Uterus (tissue), 4 donors: ENCODE data around the gene ABHD4. TPM values are rescaled to one million over a fixed set of nuclear protein-coding genes. Genes with fewer than 3 reads are reported as not detected.
"Not testable (repeated sequence)": the region's sequence is repeated elsewhere in the genome, so short reads cannot be mapped to it uniquely, and the experiment has no call there.

ENCODE experiments used
- DNase-seq, 2 donors: peaks; one replicate each; pipeline ENCODE4 v3.0.0-alpha.2; 2019 to 2020
- H3K27ac ChIP-seq, 2 donors: fragments of 200-600 bp; sonication (generic); 1 replicate in 1 of 2; 2 replicates in 1 of 2; pipeline ENCODE4 v1.5.1; 2016 to 2018
- H3K27me3 ChIP-seq, 2 donors: fragments of 200-600 bp; sonication (generic); one replicate each; pipeline ENCODE4 v1.5.1; 2018 to 2019; ENCODE audit warnings: control low read depth in 1 of 2
- H3K36me3 ChIP-seq, 2 donors: fragments of 200-600 bp; sonication (generic); one replicate each; pipeline ENCODE4 v1.5.1; 2019; ENCODE audit warnings: control low read depth in 1 of 2
- H3K4me1 ChIP-seq, 2 donors: fragments of 200-600 bp; sonication (generic); one replicate each; pipeline ENCODE4 v1.5.1; 2018 to 2019; ENCODE audit warnings: control low read depth in 1 of 2
- H3K4me3 ChIP-seq, 2 donors: fragments of 200-600 bp; sonication (generic); 1 replicate in 1 of 2; 2 replicates in 1 of 2; pipeline ENCODE4 v1.5.1; 2018 to 2019; ENCODE audit warnings: mild to moderate bottlenecking in 1 of 2
- H3K9me3 ChIP-seq, 2 donors: fragments of 200-600 bp; sonication (generic); one replicate each; pipeline ENCODE4 v1.5.1; 2019; ENCODE audit warnings: control low read depth in 1 of 2
- CTCF ChIP-seq, 4 experiments: fragments of 200-600 bp in 2 of 4; fragments of 450-650 bp in 2 of 4; sonication (generic) in 2 of 4; IDR thresholded peaks; one replicate each; pipeline ENCODE4 v1.5.1; 2016 to 2019; ENCODE audit warnings: antibody characterized with exemption in 4 of 4, mild to moderate bottlenecking in 2 of 4, moderate library complexity in 1 of 4
- POLR2A ChIP-seq, 2 donors: fragments of 450-650 bp; IDR thresholded peaks; one replicate each; pipeline ENCODE4 v1.6.1; 2016; ENCODE audit warnings: antibody characterized with exemption in 2 of 2, mild to moderate bottlenecking in 1 of 2, moderate library complexity in 1 of 2
- intact Hi-C: fragments of 100-400 bp; cut with DNase I; formaldehyde crosslinking; loops from one replicate; pipeline ENCODE4 v1.15.1; 2023; ENCODE audit warnings: low total_unique reads
- total RNA-seq, 4 donors: library from RNA; depleted of rRNA in 3 of 4; stranded (reverse); fragments of >200 nt in 3 of 4; gene quantifications; one replicate each; pipeline versions ENCODE4 v1.1.0 to v1.2.4, GENCODE V29; 2014 to 2023
- donor health status: DM: yes; HTN: yes; CAD: no.

The ABHD4 gene
- total RNA-seq, 4 donors from 2014 or later = 17.9 to 40.0 (median 28.6) TPM

- H3K36me3 ChIP-seq = no peaks in the 10 kb centered on the region
- TF ChIP-seq POLR2A (IDR thresholded peaks at IDR 0.05) = no peak
- TF ChIP-seq CTCF (IDR thresholded peaks at IDR 0.05) = no peak
- H3K9me3 ChIP-seq = no peaks in the 10 kb centered on the region
- peak overlapping the region; percentile 26 to 64 for H3K27ac ChIP-seq
- no peaks in the 10 kb centered on the region for H3K27me3 ChIP-seq
- peaks cover 0 to 10% of the 10 kb centered on the region in 2 donors for H3K4me1 ChIP-seq
- H3K4me3 ChIP-seq = no peak overlapping the region
- intact Hi-C loops = loop anchor here (10.0 kb wide), 1 partner anchor 293 kb away; no protein-coding TSS in a partner anchor
- no peak for DNase-seq
Observed at GRCh38 chr14:22561661-22562579, 36.2 kb upstream of the ABHD4 start.

GRCh38 chr14:22563987-22564386 is 34.1 kb upstream of the ABHD4 start:
- TF ChIP-seq POLR2A (IDR thresholded peaks at IDR 0.05) = no peak
- Histone ChIP-seq H3K9me3 (no peaks in the 10 kb centered on the region), H3K4me3 (no peak overlapping the region), H3K27me3 (no peaks in the 10 kb centered on the region), H3K4me1 (peaks cover 0 to 8% of the 10 kb centered on the region in 2 donors), H3K36me3 (no peaks in the 10 kb centered on the region), H3K27ac (peak overlapping the region; percentile 12 to 64)
- no peak for DNase-seq
- intact Hi-C loops = loop anchor here (10.0 kb wide), 1 partner anchor 291 kb away; no protein-coding TSS in a partner anchor

- intact Hi-C loops = loop anchor here (10.0 kb wide), 1 partner anchor 290 kb away; no protein-coding TSS in a partner anchor
- Histone ChIP-seq H3K27ac (peak overlapping the region; percentile 38 to 64), H3K4me3 (no peak overlapping the region), H3K4me1 (peaks cover 0 to 8% of the 10 kb centered on the region in 2 donors), H3K27me3 (no peaks in the 10 kb centered on the region), H3K9me3 (no peaks in the 10 kb centered on the region), H3K36me3 (no peaks in the 10 kb centered on the region)
- TF ChIP-seq POLR2A (IDR thresholded peaks at IDR 0.05) = no peak
- TF ChIP-seq CTCF (IDR thresholded peaks at IDR 0.05) = no peak
- DNase-seq = no peak
Observed at GRCh38 chr14:22564463-22564862, 33.6 kb upstream of the ABHD4 start.

- Histone ChIP-seq H3K4me3 (no peak overlapping the region), H3K36me3 (no peaks in the 10 kb centered on the region), H3K27ac (peak overlapping the region; percentile 38 to 64), H3K4me1 (peaks cover 0 to 8% of the 10 kb centered on the region in 2 donors), H3K9me3 (no peaks in the 10 kb centered on the region), H3K27me3 (no peaks in the 10 kb centered on the region)
- no peak for DNase-seq
- no peak for TF ChIP-seq CTCF (IDR thresholded peaks at IDR 0.05)
- TF ChIP-seq POLR2A (IDR thresholded peaks at IDR 0.05) = no peak
- intact Hi-C loops = loop anchor here (5.0 to 10.0 kb wide), 2 partner anchors 147 to 289 kb away; no protein-coding TSS in a partner anchor
Observed at GRCh38 chr14:22565391-22565945, 32.6 kb upstream of the ABHD4 start.

- peak overlapping the region in 1 of 2 donors; percentile 64 for H3K27ac ChIP-seq
- not testable (repeated sequence) for H3K36me3 ChIP-seq, H3K27me3 ChIP-seq, H3K9me3 ChIP-seq, H3K4me3 ChIP-seq, DNase-seq, H3K4me1 ChIP-seq
- intact Hi-C loops = loop anchor here (5.0 to 10.0 kb wide), 2 partner anchors 146 to 289 kb away; no protein-coding TSS in a partner anchor
Observed at GRCh38 chr14:22566266-22566665, 31.8 kb upstream of the ABHD4 start.

GRCh38 chr14:22566845-22567244 is 31.3 kb upstream of the ABHD4 start:
- H3K4me3 ChIP-seq = no peak overlapping the region
- no peak for DNase-seq
- H3K9me3 ChIP-seq = no peaks in the 10 kb centered on the region
- peaks cover 0 to 8% of the 10 kb centered on the region in 2 donors for H3K4me1 ChIP-seq
- TF ChIP-seq CTCF (IDR thresholded peaks at IDR 0.05) = no peak
- TF ChIP-seq POLR2A (IDR thresholded peaks at IDR 0.05) = no peak
- peak overlapping the region in 1 of 2 donors; percentile 64 for H3K27ac ChIP-seq
- no peaks in the 10 kb centered on the region for H3K27me3 ChIP-seq
- no peaks in the 10 kb centered on the region for H3K36me3 ChIP-seq
- intact Hi-C loops = loop anchor here (5.0 to 10.0 kb wide), 2 partner anchors 145 to 288 kb away; no protein-coding TSS in a partner anchor
